ENCODE results near the gene ELAPOR1. TPM values are rescaled to one million over a fixed set of nuclear protein-coding genes. Genes with fewer than 3 reads are reported as not detected.

Gene ELAPOR1
- polyA plus RNA-seq, 1 donor from 2014 or later: 16.8 TPM

- peaks cover 2% of the 10 kb centered on the region for H3K27me3 ChIP-seq (ENCODE audit: insufficient read depth, low read depth, low read length)
- H3K36me3 ChIP-seq (ENCODE audit: insufficient read depth, low read length): no peaks in the 10 kb centered on the region
- no peaks in the 10 kb centered on the region for H3K9me2 ChIP-seq (ENCODE audit: insufficient read depth, low read length)
- no peaks in the 10 kb centered on the region for H4K20me1 ChIP-seq (ENCODE audit: insufficient read depth)
- H3K9ac ChIP-seq (ENCODE audit: low read length): no peak overlapping the region
- no peak overlapping the region for H3K27ac ChIP-seq (ENCODE audit: low read length)
- no peaks in the 10 kb centered on the region for H3K9me3 ChIP-seq (ENCODE audit: low read length)
- peaks cover 3% of the 10 kb centered on the region for H3F3A ChIP-seq (ENCODE audit: insufficient read depth, low read length, poor library complexity, severe bottlenecking)
- TF ChIP-seq EZH2 (IDR thresholded peaks at IDR 0.05; ENCODE audit: borderline replicate concordance, insufficient read depth, low read length, poor library complexity, severe bottlenecking) (no peak), EP300 (conservative IDR thresholded peaks at IDR 0.05; ENCODE audit: poor library complexity, severe bottlenecking) (no peak), POLR2AphosphoS5 (IDR thresholded peaks at IDR 0.05) (no peak), MXI1 (conservative IDR thresholded peaks at IDR 0.05; ENCODE audit: poor library complexity, severe bottlenecking) (no peak), TAF1 (IDR thresholded peaks at IDR 0.05; ENCODE audit: low read depth) (no peak), REST (IDR thresholded peaks at IDR 0.05; ENCODE audit: borderline replicate concordance) (no peak), RAD21 (conservative IDR thresholded peaks at IDR 0.05) (no peak), CTCF (IDR thresholded peaks at IDR 0.05; ENCODE audit: poor library complexity, severe bottlenecking) (no peak), SMC3 (conservative IDR thresholded peaks at IDR 0.05; ENCODE audit: poor library complexity) (no peak)
- no peaks in the 10 kb centered on the region for H3K79me2 ChIP-seq (replicated peaks; ENCODE audit: insufficient read depth, low read length)
- H3K4me3 ChIP-seq (ENCODE audit: low read length): peak overlapping the region; percentile 93
- no peak overlapping the region for H2AFZ ChIP-seq (ENCODE audit: low read depth, low read length)
- peak overlapping the region; percentile 35 for H3K4me2 ChIP-seq (ENCODE audit: low read length)
Measured at GRCh38 chr1:109111386-109112055, 2.4 kb upstream of the ELAPOR1 start.

GRCh38 chr1:109112056-109112651, 1.8 kb upstream of the ELAPOR1 start:
- no peaks in the 10 kb centered on the region for H3K9me2 ChIP-seq (ENCODE audit: insufficient read depth, low read length)
- no peaks in the 10 kb centered on the region for H3K36me3 ChIP-seq (ENCODE audit: insufficient read depth, low read length)
- H3K4me2 ChIP-seq (ENCODE audit: low read length): peak overlapping the region; percentile 35
- H4K20me1 ChIP-seq (ENCODE audit: insufficient read depth): no peaks in the 10 kb centered on the region
- no peaks in the 10 kb centered on the region for H3K79me2 ChIP-seq (replicated peaks; ENCODE audit: insufficient read depth, low read length)
- H3K27me3 ChIP-seq (ENCODE audit: insufficient read depth, low read depth, low read length): peaks cover 2% of the 10 kb centered on the region
- H3K27ac ChIP-seq (ENCODE audit: low read length): peak overlapping the region; percentile 74
- peak overlapping the region; percentile 93 for H3K4me3 ChIP-seq (ENCODE audit: low read length)
- no peak overlapping the region for H2AFZ ChIP-seq (ENCODE audit: low read depth, low read length)
- TF ChIP-seq TAF1 (IDR thresholded peaks at IDR 0.05; ENCODE audit: low read depth) (no peak), REST (IDR thresholded peaks at IDR 0.05; ENCODE audit: borderline replicate concordance) (no peak), RAD21 (conservative IDR thresholded peaks at IDR 0.05) (peak; percentile 71), EZH2 (IDR thresholded peaks at IDR 0.05; ENCODE audit: borderline replicate concordance, insufficient read depth, low read length, poor library complexity, severe bottlenecking) (no peak), EP300 (conservative IDR thresholded peaks at IDR 0.05; ENCODE audit: poor library complexity, severe bottlenecking) (no peak), CTCF (IDR thresholded peaks at IDR 0.05; ENCODE audit: poor library complexity, severe bottlenecking) (peak; percentile 53), POLR2AphosphoS5 (IDR thresholded peaks at IDR 0.05) (no peak), SMC3 (conservative IDR thresholded peaks at IDR 0.05; ENCODE audit: poor library complexity) (peak; percentile 65), MXI1 (conservative IDR thresholded peaks at IDR 0.05; ENCODE audit: poor library complexity, severe bottlenecking) (no peak)
- no peaks in the 10 kb centered on the region for H3K9me3 ChIP-seq (ENCODE audit: low read length)
- peak overlapping the region; percentile 43 for H3K9ac ChIP-seq (ENCODE audit: low read length)
- peaks cover 3% of the 10 kb centered on the region for H3F3A ChIP-seq (ENCODE audit: insufficient read depth, low read length, poor library complexity, severe bottlenecking)

Measured in neural cell (in vitro differentiated cells).